GM19463 (cell line): ENCODE data around the gene CCDC167.
A peak's percentile ranks its signal among the peaks of the same experiment; 100 is the strongest.

Source experiments
- ATAC-seq: cut with Tn5 transposase; IDR thresholded peaks from one replicate; pipeline ENCODE4 v1.9.1; 2021; ENCODE audit warnings: mild to moderate bottlenecking, moderate library complexity; ENCODE audit not compliant: unreplicated experiment

CCDC167 gene

DNA sequence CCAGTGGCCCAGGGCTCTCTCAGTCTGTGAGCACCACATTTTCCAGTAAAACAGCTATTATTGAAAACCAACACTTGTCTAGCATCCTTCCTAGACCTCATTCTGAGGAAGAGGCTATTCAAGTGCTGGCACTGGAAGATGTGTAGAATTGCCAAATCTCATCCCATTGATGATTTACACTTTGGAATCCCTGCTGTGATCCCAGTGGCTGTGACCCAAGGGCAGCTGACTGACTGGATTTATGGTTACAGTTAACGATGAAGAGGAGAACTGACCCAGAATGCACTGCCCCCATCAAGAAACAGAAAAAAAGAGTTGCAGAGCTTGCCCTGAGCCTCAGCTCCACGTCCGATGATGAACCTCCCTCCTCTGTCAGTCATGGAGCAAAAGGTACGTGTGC lies 64.3 kb downstream of the CCDC167 start:
- no peak for ATAC-seq

DNA sequence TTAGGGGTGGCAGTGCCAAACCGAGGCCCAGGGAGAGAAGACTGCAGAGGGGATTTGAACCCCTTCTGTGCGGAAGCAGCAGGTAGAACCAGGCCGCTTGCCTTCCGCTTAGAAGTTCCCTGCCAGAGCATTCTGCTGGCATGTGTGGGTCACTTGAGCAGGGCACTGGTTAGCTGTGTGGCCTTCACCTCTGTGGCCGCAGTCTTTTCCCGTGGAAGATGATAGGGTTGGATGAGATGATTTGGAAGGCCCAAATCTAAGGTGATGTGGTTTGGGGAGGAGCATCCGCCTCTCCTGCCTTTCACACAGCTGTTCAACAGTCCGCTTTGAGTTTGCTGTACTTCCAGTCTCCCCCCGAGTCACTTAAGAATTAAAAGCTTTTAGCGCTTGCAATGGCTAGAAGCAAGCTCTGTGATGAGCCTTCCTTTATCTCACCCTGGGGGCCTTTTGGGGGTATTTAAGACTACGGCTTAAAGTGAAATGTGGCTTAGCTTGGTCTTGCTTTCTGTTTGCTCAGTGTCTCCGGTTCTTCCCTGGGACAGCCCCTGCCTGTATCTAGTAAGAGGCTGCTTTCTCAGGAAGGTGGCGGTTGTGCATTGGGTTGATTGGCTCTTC lies 65.9 kb downstream of the CCDC167 start:
- peak; percentile 29 for ATAC-seq
